Measurements from ENCODE around the gene LMBR1.
"Not testable (repeated sequence)": the region's sequence is repeated elsewhere in the genome, so short reads cannot be mapped to it uniquely, and the experiment has no call there.

Gene LMBR1

GRCh38 chr7:156919132-156919713 lies 26.2 kb upstream of the LMBR1 start:
- no peak for DNase-seq (ENCODE audit: low read depth)
- no peak overlapping the region for H3K4me3 ChIP-seq (ENCODE audit: low read length)
- TF ChIP-seq CTCF (IDR thresholded peaks at IDR 0.05; ENCODE audit: insufficient read depth, low read depth, low read length, missing control alignments): no peak

- no peak overlapping the region for H3K4me3 ChIP-seq (ENCODE audit: low read length)
- TF ChIP-seq CTCF (IDR thresholded peaks at IDR 0.05; ENCODE audit: insufficient read depth, low read depth, low read length, missing control alignments): no peak
- no peak for DNase-seq (ENCODE audit: low read depth)
Measured at GRCh38 chr7:156918635-156919034, 25.7 kb upstream of the LMBR1 start.

- not testable (repeated sequence) for H3K4me3 ChIP-seq (ENCODE audit: low read length); DNase-seq (ENCODE audit: low read depth)
Measured at GRCh38 chr7:156909574-156910252, 16.7 kb upstream of the LMBR1 start.

GRCh38 chr7:156907656-156908055 lies 14.7 kb upstream of the LMBR1 start:
- TF ChIP-seq CTCF (IDR thresholded peaks at IDR 0.05; ENCODE audit: insufficient read depth, low read depth, low read length, missing control alignments): no peak
- no peak for DNase-seq (ENCODE audit: low read depth)
- no peak overlapping the region for H3K4me3 ChIP-seq (ENCODE audit: low read length)

GRCh38 chr7:156906200-156906649 lies 13.2 kb upstream of the LMBR1 start:
- no peak for DNase-seq (ENCODE audit: low read depth)
- no peak overlapping the region for H3K4me3 ChIP-seq (ENCODE audit: low read length)
- no peak for TF ChIP-seq CTCF (IDR thresholded peaks at IDR 0.05; ENCODE audit: insufficient read depth, low read depth, low read length, missing control alignments)

- no peak overlapping the region for H3K4me3 ChIP-seq (ENCODE audit: low read length)
- peak; percentile 82 for DNase-seq (ENCODE audit: low read depth)
- TF ChIP-seq CTCF (IDR thresholded peaks at IDR 0.05; ENCODE audit: insufficient read depth, low read depth, low read length, missing control alignments): no peak
Measured at GRCh38 chr7:156903232-156903909, 10.4 kb upstream of the LMBR1 start.

- not testable (repeated sequence) for DNase-seq (ENCODE audit: low read depth); H3K4me3 ChIP-seq (ENCODE audit: low read length)
Measured at GRCh38 chr7:156900093-156900492, 7.1 kb upstream of the LMBR1 start.

- H3K4me3 ChIP-seq (ENCODE audit: low read length): no peak overlapping the region
- DNase-seq (ENCODE audit: low read depth): peak; percentile 57
- no peak for TF ChIP-seq CTCF (IDR thresholded peaks at IDR 0.05; ENCODE audit: insufficient read depth, low read depth, low read length, missing control alignments)
Measured at GRCh38 chr7:156898938-156899337, 6.0 kb upstream of the LMBR1 start.
